ENCODE data around the gene IDH3A.
A peak's percentile ranks its signal among the peaks of the same experiment; 100 is the strongest.

IDH3A gene

GRCh38 chr15:78168608-78169007 lies 19.4 kb downstream of the IDH3A start:
- Histone ChIP-seq H3K4me1 (ENCODE audit: low read depth, poor library complexity, severe bottlenecking) (peaks cover 65% of the 10 kb centered on the region), H4K20me1 (ENCODE audit: insufficient read depth) (no peaks in the 10 kb centered on the region), H3K79me2 (ENCODE audit: insufficient read depth, low read depth) (no peaks in the 10 kb centered on the region), H3K4me2 (no peak overlapping the region), H3K9ac (no peak overlapping the region), H3K27ac (no peak overlapping the region), H3K4me3 (IDR thresholded peaks at IDR 0.05; ENCODE audit: insufficient read depth, low read depth, low read length) (no peak overlapping the region), H3K36me3 (ENCODE audit: insufficient read depth) (no peaks in the 10 kb centered on the region), H3K27me3 (ENCODE audit: insufficient read depth, low read depth) (no peaks in the 10 kb centered on the region), H2AFZ (ENCODE audit: low read depth) (no peak overlapping the region)
- no peak for TF ChIP-seq CTCF (conservative IDR thresholded peaks at IDR 0.05; ENCODE audit: low read depth, low read length)

- Histone ChIP-seq H3K36me3 (ENCODE audit: insufficient read depth) (no peaks in the 10 kb centered on the region), H3K4me2 (peak overlapping the region; percentile 52; the same call in 1 of the 2 replicates), H3K79me2 (ENCODE audit: insufficient read depth, low read depth) (no peaks in the 10 kb centered on the region), H3K4me1 (ENCODE audit: low read depth, poor library complexity, severe bottlenecking) (peaks cover 90% of the 10 kb centered on the region), H4K20me1 (ENCODE audit: insufficient read depth) (no peaks in the 10 kb centered on the region), H3K27me3 (ENCODE audit: insufficient read depth, low read depth) (no peaks in the 10 kb centered on the region), H3K27ac (peak overlapping the region; percentile 45; the same call in 1 of the 2 replicates), H3K9ac (no peak overlapping the region), H2AFZ (ENCODE audit: low read depth) (no peak overlapping the region), H3K4me3 (IDR thresholded peaks at IDR 0.05; ENCODE audit: insufficient read depth, low read depth, low read length) (no peak overlapping the region)
- no peak for TF ChIP-seq CTCF (conservative IDR thresholded peaks at IDR 0.05; ENCODE audit: low read depth, low read length)
Observed at GRCh38 chr15:78170848-78171773, 21.9 kb downstream of the IDH3A start.

GRCh38 chr15:78171864-78172472 lies 22.8 kb downstream of the IDH3A start:
- no peaks in the 10 kb centered on the region for H3K36me3 ChIP-seq (ENCODE audit: insufficient read depth)
- H3K4me3 ChIP-seq (IDR thresholded peaks at IDR 0.05; ENCODE audit: insufficient read depth, low read depth, low read length) = no peak overlapping the region
- H3K4me1 ChIP-seq (ENCODE audit: low read depth, poor library complexity, severe bottlenecking) = peaks cover 88% of the 10 kb centered on the region
- no peaks in the 10 kb centered on the region for H3K27me3 ChIP-seq (ENCODE audit: insufficient read depth, low read depth)
- no peak for TF ChIP-seq CTCF (conservative IDR thresholded peaks at IDR 0.05; ENCODE audit: low read depth, low read length)
- H3K4me2 ChIP-seq = peak overlapping the region; percentile 52; the same call in 1 of the 2 replicates
- H3K9ac ChIP-seq = no peak overlapping the region
- no peak overlapping the region for H2AFZ ChIP-seq (ENCODE audit: low read depth)
- no peaks in the 10 kb centered on the region for H4K20me1 ChIP-seq (ENCODE audit: insufficient read depth)
- H3K79me2 ChIP-seq (ENCODE audit: insufficient read depth, low read depth) = no peaks in the 10 kb centered on the region
- peak overlapping the region; percentile 45; the same call in 1 of the 2 replicates for H3K27ac ChIP-seq

- Histone ChIP-seq H3K4me3 (IDR thresholded peaks at IDR 0.05; ENCODE audit: insufficient read depth, low read depth, low read length) (no peak overlapping the region), H3K36me3 (ENCODE audit: insufficient read depth) (no peaks in the 10 kb centered on the region), H4K20me1 (ENCODE audit: insufficient read depth) (no peaks in the 10 kb centered on the region), H3K79me2 (ENCODE audit: insufficient read depth, low read depth) (no peaks in the 10 kb centered on the region), H2AFZ (ENCODE audit: low read depth) (peak overlapping the region; percentile 44; the same call in 1 of the 2 replicates), H3K9ac (no peak overlapping the region), H3K4me1 (ENCODE audit: low read depth, poor library complexity, severe bottlenecking) (peaks cover 68% of the 10 kb centered on the region), H3K27ac (0 out of 2 replicates have a peak overlapping the region, but pooled peaks have one; percentile 18), H3K4me2 (peak overlapping the region; percentile 76), H3K27me3 (ENCODE audit: insufficient read depth, low read depth) (no peaks in the 10 kb centered on the region)
- TF ChIP-seq CTCF (conservative IDR thresholded peaks at IDR 0.05; ENCODE audit: low read depth, low read length) = no peak
Observed at GRCh38 chr15:78174401-78174800, 25.2 kb downstream of the IDH3A start.
